Uterus (tissue), 2 donors: ENCODE data around the gene SPTSSA.

Source experiments
- POLR2A ChIP-seq, 2 donors: fragments of 450-650 bp; IDR thresholded peaks; one replicate each; pipeline ENCODE4 v1.6.1; 2016; ENCODE audit warnings: antibody characterized with exemption in 2 of 2, mild to moderate bottlenecking in 1 of 2, moderate library complexity in 1 of 2
- TF ChIP-seq, protein P1 (sequence below), 4 experiments: fragments of 200-600 bp in 2 of 4; fragments of 450-650 bp in 2 of 4; sonication (generic) in 2 of 4; IDR thresholded peaks; one replicate each; pipeline ENCODE4 v1.5.1; 2016 to 2019; ENCODE audit warnings: antibody characterized with exemption in 4 of 4, mild to moderate bottlenecking in 2 of 4, moderate library complexity in 1 of 4

DNA sequence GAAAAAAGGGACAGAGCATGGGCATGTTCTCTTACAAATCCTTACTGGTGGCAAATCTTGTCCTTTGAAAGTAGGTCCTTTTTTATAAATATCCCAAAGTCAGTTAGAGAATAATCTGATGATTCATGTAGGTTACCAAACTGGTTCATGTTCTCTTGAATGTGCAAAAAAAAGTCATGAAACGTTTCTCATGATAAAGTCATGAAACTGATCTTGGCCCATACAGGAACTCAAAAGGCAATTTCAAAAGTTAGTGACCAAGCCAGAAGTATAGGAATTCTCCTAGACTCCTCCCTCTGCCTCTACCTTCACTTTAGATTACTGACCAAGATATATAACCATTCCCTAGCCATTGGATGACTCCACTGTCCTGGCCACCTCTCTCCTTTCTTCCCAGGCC lies 27.3 kb upstream of the SPTSSA start:
- TF ChIP-seq, protein P1, sequence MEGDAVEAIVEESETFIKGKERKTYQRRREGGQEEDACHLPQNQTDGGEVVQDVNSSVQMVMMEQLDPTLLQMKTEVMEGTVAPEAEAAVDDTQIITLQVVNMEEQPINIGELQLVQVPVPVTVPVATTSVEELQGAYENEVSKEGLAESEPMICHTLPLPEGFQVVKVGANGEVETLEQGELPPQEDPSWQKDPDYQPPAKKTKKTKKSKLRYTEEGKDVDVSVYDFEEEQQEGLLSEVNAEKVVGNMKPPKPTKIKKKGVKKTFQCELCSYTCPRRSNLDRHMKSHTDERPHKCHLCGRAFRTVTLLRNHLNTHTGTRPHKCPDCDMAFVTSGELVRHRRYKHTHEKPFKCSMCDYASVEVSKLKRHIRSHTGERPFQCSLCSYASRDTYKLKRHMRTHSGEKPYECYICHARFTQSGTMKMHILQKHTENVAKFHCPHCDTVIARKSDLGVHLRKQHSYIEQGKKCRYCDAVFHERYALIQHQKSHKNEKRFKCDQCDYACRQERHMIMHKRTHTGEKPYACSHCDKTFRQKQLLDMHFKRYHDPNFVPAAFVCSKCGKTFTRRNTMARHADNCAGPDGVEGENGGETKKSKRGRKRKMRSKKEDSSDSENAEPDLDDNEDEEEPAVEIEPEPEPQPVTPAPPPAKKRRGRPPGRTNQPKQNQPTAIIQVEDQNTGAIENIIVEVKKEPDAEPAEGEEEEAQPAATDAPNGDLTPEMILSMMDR (IDR thresholded peaks at IDR 0.05), result no peak
- no peak for TF ChIP-seq POLR2A (IDR thresholded peaks at IDR 0.05)
